Measurements from ENCODE around the gene FLNB. TPM values are rescaled to one million over a fixed set of nuclear protein-coding genes. Genes with fewer than 3 reads are reported as not detected.

The FLNB gene
- total RNA-seq, 1 donor from 2014 or later, result 40.4 TPM

DNA sequence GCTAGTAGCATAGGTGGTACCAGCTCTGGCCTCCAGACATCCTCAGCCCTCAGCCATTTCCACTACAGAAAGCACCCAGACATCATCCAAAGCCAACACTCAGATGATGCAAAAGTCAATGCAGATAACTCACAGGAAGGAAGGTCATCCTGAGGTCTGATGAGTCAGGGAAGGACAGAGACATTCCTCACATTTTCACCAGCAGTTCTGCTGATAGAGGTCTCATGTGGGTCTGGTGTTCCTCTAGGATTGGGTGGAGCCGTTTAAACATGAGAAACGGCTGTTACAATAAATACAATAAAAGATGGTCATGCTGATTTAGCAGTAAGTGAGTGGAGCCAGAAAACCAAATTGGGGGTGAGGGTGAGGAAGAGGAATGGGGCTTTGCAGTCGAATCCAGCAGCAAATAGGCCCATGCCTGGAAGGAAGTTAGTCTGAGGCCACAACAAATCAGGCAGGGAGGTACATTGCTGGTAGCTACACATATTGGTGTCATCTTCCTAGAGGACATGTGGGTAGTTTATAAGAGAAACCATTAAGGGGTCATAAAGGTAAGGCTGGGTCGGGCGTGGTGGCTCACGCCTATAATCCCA is 33.3 kb upstream of the FLNB start:
- H3K4me1 Mint-ChIP-seq, result peaks cover 16% of the 10 kb centered on the region
- H3K27me3 Mint-ChIP-seq (ENCODE audit: low read depth), result no peaks in the 10 kb centered on the region
- DNase-seq (ENCODE audit: low read depth, low spot score), result no peak
- no peak overlapping the region for H3K27ac Mint-ChIP-seq (ENCODE audit: unreplicated experiment)
- no peaks in the 10 kb centered on the region for H3K36me3 Mint-ChIP-seq (ENCODE audit: low read depth)
- TF ChIP-seq, protein P1, sequence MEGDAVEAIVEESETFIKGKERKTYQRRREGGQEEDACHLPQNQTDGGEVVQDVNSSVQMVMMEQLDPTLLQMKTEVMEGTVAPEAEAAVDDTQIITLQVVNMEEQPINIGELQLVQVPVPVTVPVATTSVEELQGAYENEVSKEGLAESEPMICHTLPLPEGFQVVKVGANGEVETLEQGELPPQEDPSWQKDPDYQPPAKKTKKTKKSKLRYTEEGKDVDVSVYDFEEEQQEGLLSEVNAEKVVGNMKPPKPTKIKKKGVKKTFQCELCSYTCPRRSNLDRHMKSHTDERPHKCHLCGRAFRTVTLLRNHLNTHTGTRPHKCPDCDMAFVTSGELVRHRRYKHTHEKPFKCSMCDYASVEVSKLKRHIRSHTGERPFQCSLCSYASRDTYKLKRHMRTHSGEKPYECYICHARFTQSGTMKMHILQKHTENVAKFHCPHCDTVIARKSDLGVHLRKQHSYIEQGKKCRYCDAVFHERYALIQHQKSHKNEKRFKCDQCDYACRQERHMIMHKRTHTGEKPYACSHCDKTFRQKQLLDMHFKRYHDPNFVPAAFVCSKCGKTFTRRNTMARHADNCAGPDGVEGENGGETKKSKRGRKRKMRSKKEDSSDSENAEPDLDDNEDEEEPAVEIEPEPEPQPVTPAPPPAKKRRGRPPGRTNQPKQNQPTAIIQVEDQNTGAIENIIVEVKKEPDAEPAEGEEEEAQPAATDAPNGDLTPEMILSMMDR (conservative IDR thresholded peaks at IDR 0.05), result no peak
- H3K4me3 Mint-ChIP-seq, result no peak overlapping the region
- no peaks in the 10 kb centered on the region for H3K9me3 Mint-ChIP-seq

DNA sequence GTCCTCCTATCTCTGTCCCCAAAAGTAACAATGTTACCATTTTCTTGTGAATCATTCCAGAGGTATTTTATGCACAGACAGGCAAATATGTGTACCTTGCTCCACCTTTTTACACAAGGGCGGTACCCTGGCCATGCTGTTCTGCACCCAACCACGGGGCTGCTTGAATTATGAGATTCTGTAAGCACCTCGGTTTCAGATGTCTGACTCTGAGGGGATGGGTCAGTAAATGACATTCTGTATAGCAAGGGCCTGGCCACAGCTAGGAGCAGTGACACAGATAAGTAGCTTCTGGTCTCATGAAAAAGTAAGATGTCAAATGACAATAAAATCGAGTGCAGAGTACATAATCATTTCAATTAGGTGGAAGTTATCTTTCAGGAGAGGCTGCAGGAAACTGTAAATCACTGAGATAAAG is 30.4 kb upstream of the FLNB start:
- DNase-seq (ENCODE audit: low read depth, low spot score), result no peak
- TF ChIP-seq, protein P1 (conservative IDR thresholded peaks at IDR 0.05), result peak; percentile 4
- Mint-ChIP-seq H3K4me1 (peaks cover 11% of the 10 kb centered on the region), H3K27ac (ENCODE audit: unreplicated experiment) (no peak overlapping the region), H3K27me3 (ENCODE audit: low read depth) (no peaks in the 10 kb centered on the region), H3K9me3 (no peaks in the 10 kb centered on the region), H3K4me3 (no peak overlapping the region), H3K36me3 (ENCODE audit: low read depth) (no peaks in the 10 kb centered on the region)

GRCh38 chr3:57978316-57978715 is 29.9 kb upstream of the FLNB start:
- Mint-ChIP-seq H3K27ac (ENCODE audit: unreplicated experiment) (no peak overlapping the region), H3K4me3 (no peak overlapping the region), H3K36me3 (ENCODE audit: low read depth) (no peaks in the 10 kb centered on the region), H3K27me3 (ENCODE audit: low read depth) (no peaks in the 10 kb centered on the region), H3K9me3 (no peaks in the 10 kb centered on the region), H3K4me1 (peaks cover 14% of the 10 kb centered on the region)
- TF ChIP-seq, protein P1 (conservative IDR thresholded peaks at IDR 0.05), result no peak
- DNase-seq (ENCODE audit: low read depth, low spot score), result no peak

DNA sequence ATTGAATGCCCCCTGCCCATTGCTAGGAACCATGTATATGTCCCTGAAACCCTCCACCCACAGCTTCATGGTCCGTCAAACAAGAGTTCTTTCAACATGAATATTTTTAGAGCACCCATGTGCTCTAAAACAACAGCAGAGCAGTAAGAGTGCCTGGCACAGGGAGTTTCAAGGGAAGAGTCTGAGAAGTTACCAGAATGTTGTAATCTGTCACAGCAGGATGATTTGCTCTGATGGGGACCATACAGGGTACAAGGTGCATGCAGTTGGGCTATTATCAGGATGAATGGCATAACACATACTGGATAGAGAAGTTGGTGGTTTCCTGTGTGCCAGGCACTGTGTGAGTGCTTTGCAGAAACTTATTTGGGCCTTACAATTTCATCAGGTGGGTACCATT is 27.8 kb upstream of the FLNB start:
- no peak overlapping the region for H3K4me3 Mint-ChIP-seq
- no peaks in the 10 kb centered on the region for H3K27me3 Mint-ChIP-seq (ENCODE audit: low read depth)
- no peak overlapping the region for H3K27ac Mint-ChIP-seq (ENCODE audit: unreplicated experiment)
- H3K4me1 Mint-ChIP-seq, result peaks cover 15% of the 10 kb centered on the region
- H3K9me3 Mint-ChIP-seq, result no peaks in the 10 kb centered on the region
- DNase-seq (ENCODE audit: low read depth, low spot score), result no peak
- no peaks in the 10 kb centered on the region for H3K36me3 Mint-ChIP-seq (ENCODE audit: low read depth)
- TF ChIP-seq, protein P1 (conservative IDR thresholded peaks at IDR 0.05), result no peak

- DNase-seq (ENCODE audit: low read depth, low spot score), result no peak
- Mint-ChIP-seq H3K27me3 (ENCODE audit: low read depth) (no peaks in the 10 kb centered on the region), H3K4me3 (no peak overlapping the region), H3K36me3 (ENCODE audit: low read depth) (no peaks in the 10 kb centered on the region), H3K4me1 (peaks cover 15% of the 10 kb centered on the region), H3K9me3 (no peaks in the 10 kb centered on the region), H3K27ac (ENCODE audit: unreplicated experiment) (no peak overlapping the region)
- TF ChIP-seq, protein P1 (conservative IDR thresholded peaks at IDR 0.05), result no peak
Measured at GRCh38 chr3:57981483-57982087, 26.6 kb upstream of the FLNB start.

All from neural crest cell (in vitro differentiated cells).